H1 (cell line): Measurements from ENCODE around the gene SELENOI. TPM values are rescaled to one million over a fixed set of nuclear protein-coding genes. Genes with fewer than 3 reads are reported as not detected.

ENCODE experiments used
- CTCF ChIA-PET: fragments of 300-600 bp; sonication (Branson Sonifier 250); formaldehyde crosslinking; loops from one replicate; lab custom pipeline; 2021; ENCODE audit not compliant: partially characterized antibody; lab: Charles Lee
- POLR2A ChIA-PET: fragments of 300-600 bp; sonication (Branson Sonifier 250); formaldehyde crosslinking; loops from one replicate; lab custom pipeline; 2021; ENCODE audit warnings: inconsistent platforms; ENCODE audit not compliant: partially characterized antibody; lab: Charles Lee
- DNase-seq, 2 experiments: peaks; one replicate each; pipeline versions ENCODE4 v3.0.0 to v3.0.0-alpha.2; 2010 to 2022; ENCODE audit warnings: low spot score in 2 of 2, low read depth in 1 of 2, mixed read lengths in 1 of 2
- FAIRE-seq: peaks from 2 replicates; lab custom pipeline; 2011; peaks lifted over from hg19 to GRCh38; lab: Jason Lieb, UNC
- H2AFZ ChIP-seq: 2 replicates; pipeline ENCODE4 v1.8.1; 2012; ENCODE audit warnings: low read length, inconsistent platforms
- H2AK5ac ChIP-seq: 2 replicates; pipeline ENCODE4 v1.6.1; 2013; ENCODE audit warnings: low read depth, low read length
- H2BK120ac ChIP-seq: replicated peaks from 2 replicates; pipeline ENCODE3; 2013; ENCODE audit warnings: low read depth, low read length, inconsistent platforms
- H2BK12ac ChIP-seq: 2 replicates; pipeline ENCODE4 v1.6.1; 2013; ENCODE audit warnings: low read depth, low read length
- H2BK15ac ChIP-seq: 2 replicates; pipeline ENCODE4 v1.6.1; 2013; ENCODE audit warnings: low read length
- H2BK20ac ChIP-seq: 2 replicates; pipeline ENCODE4 v1.6.1; 2013; ENCODE audit warnings: low read length
- H2BK5ac ChIP-seq: 2 replicates; pipeline ENCODE4 v1.6.1; 2013; ENCODE audit warnings: low read depth, low read length
- H3K14ac ChIP-seq: 2 replicates; pipeline ENCODE4 v1.6.1; 2013; ENCODE audit warnings: inconsistent platforms; ENCODE audit not compliant: insufficient read length
- H3K18ac ChIP-seq: 2 replicates; pipeline ENCODE4 v1.6.1; 2013; ENCODE audit warnings: low read length; ENCODE audit errors: extremely low read depth
- H3K23ac ChIP-seq: 2 replicates; pipeline ENCODE4 v1.6.1; 2013; ENCODE audit warnings: inconsistent platforms; ENCODE audit not compliant: insufficient read length
- H3K23me2 ChIP-seq: 2 replicates; pipeline ENCODE4 v1.6.1; 2013; ENCODE audit warnings: low read depth, low read length
- H3K27ac ChIP-seq: 2 replicates; pipeline ENCODE4 v1.6.1; 2011; ENCODE audit warnings: low read depth, low read length, inconsistent platforms
- H3K27me3 ChIP-seq, 4 experiments: replicated peaks in 1 of 4; 1 replicate in 1 of 4; 2 replicates in 3 of 4; pipeline versions ENCODE4 v1.6.1 to v1.8.1; 2011 to 2013; ENCODE audit warnings: low read length in 3 of 4, mild to moderate bottlenecking in 3 of 4, inconsistent platforms in 2 of 4, mixed read lengths in 2 of 4, moderate library complexity in 1 of 4; ENCODE audit not compliant: control insufficient read depth in 3 of 4, insufficient read depth in 3 of 4; ENCODE audit errors: extremely low read depth in 1 of 4
- H3K36me3 ChIP-seq, 4 experiments: 2 replicates each; pipeline versions ENCODE4 v1.6.1 to v1.8.1; 2011 to 2013; ENCODE audit warnings: mild to moderate bottlenecking in 4 of 4, low read length in 3 of 4, moderate library complexity in 2 of 4, control low read depth in 1 of 4, inconsistent platforms in 1 of 4; ENCODE audit not compliant: insufficient read depth in 4 of 4, control insufficient read depth in 2 of 4
- H3K4ac ChIP-seq: replicated peaks from 2 replicates; pipeline ENCODE3; 2013; ENCODE audit warnings: low read length, low read depth, mixed read lengths, inconsistent platforms; ENCODE audit not compliant: insufficient read length
- H3K4me1 ChIP-seq, 4 experiments: replicated peaks in 1 of 4; 1 replicate in 1 of 4; 2 replicates in 3 of 4; pipeline versions ENCODE4 v1.6.1 to v1.8.1; 2011 to 2013; ENCODE audit warnings: low read length in 3 of 4, inconsistent platforms in 2 of 4, mixed read lengths in 1 of 4; ENCODE audit not compliant: insufficient read depth in 4 of 4, control insufficient read depth in 3 of 4
- H3K4me2 ChIP-seq, 2 experiments: 2 replicates each; pipeline versions ENCODE4 v1.6.1 to v1.8.1; 2011 to 2013; ENCODE audit warnings: low read depth in 2 of 2, low read length in 2 of 2, control low read depth in 1 of 2, inconsistent platforms in 1 of 2, mild to moderate bottlenecking in 1 of 2; ENCODE audit not compliant: insufficient read depth in 1 of 2
- H3K4me3 ChIP-seq, 4 experiments: fragments of 200-600, 300-600 bp in 1 of 4; sonication (generic), shearing (Covaris generic), sonication (Bioruptor Twin) in 1 of 4; 2 replicates each; pipeline versions ENCODE4 v1.5.1 to v1.8.1; 2011 to 2016; ENCODE audit warnings: low read length in 4 of 4, low read depth in 3 of 4, control low read depth in 2 of 4, inconsistent platforms in 2 of 4, mild to moderate bottlenecking in 2 of 4, mixed read lengths in 1 of 4, moderate library complexity in 1 of 4; ENCODE audit not compliant: insufficient read depth in 2 of 4; ENCODE audit errors: extremely low read depth in 1 of 4
- H3K56ac ChIP-seq: replicated peaks from 2 replicates; pipeline ENCODE3; 2013; ENCODE audit warnings: low read depth, mild to moderate bottlenecking, mixed read lengths, low read length, inconsistent platforms; ENCODE audit not compliant: insufficient read length
- H3K79me1 ChIP-seq: 2 replicates; pipeline ENCODE4 v1.6.1; 2013; ENCODE audit warnings: low read depth, low read length, control low read depth
- H3K79me2 ChIP-seq, 2 experiments: 2 replicates each; pipeline versions ENCODE4 v1.6.1 to v1.8.1; 2012 to 2013; ENCODE audit warnings: low read length in 2 of 2, mild to moderate bottlenecking in 2 of 2, inconsistent platforms in 1 of 2; ENCODE audit not compliant: insufficient read depth in 2 of 2, control insufficient read depth in 1 of 2
- H3K9ac ChIP-seq, 4 experiments: replicated peaks in 1 of 4; 1 replicate in 1 of 4; 2 replicates in 3 of 4; pipeline versions ENCODE4 v1.6.1 to v1.8.1; 2011 to 2013; ENCODE audit warnings: low read depth in 3 of 4, low read length in 3 of 4, control low read depth in 2 of 4, mild to moderate bottlenecking in 2 of 4, moderate library complexity in 2 of 4, inconsistent platforms in 1 of 4; ENCODE audit errors: extremely low read depth in 1 of 4
- H3K9me3 ChIP-seq, 2 experiments: 2 replicates each; pipeline versions ENCODE4 v1.6.1 to v1.8.1; 2012 to 2013; ENCODE audit warnings: mild to moderate bottlenecking in 2 of 2, moderate library complexity in 2 of 2, control low read depth in 1 of 2, inconsistent platforms in 1 of 2, low read depth in 1 of 2, low read length in 1 of 2, mixed read lengths in 1 of 2; ENCODE audit not compliant: insufficient read depth in 2 of 2
- H4K20me1 ChIP-seq, 2 experiments: replicated peaks in 1 of 2; 2 replicates each; pipeline versions ENCODE3 to v1.8.1; 2011 to 2013; ENCODE audit warnings: inconsistent platforms in 2 of 2, low read length in 2 of 2, mild to moderate bottlenecking in 1 of 2; ENCODE audit not compliant: insufficient read depth in 2 of 2, control insufficient read depth in 1 of 2
- H4K5ac ChIP-seq: 2 replicates; pipeline ENCODE4 v1.6.1; 2013; ENCODE audit warnings: low read length, low read depth, mixed read lengths, inconsistent platforms; ENCODE audit not compliant: insufficient read length
- H4K8ac ChIP-seq: 2 replicates; pipeline ENCODE4 v1.8.0; 2013; ENCODE audit warnings: mild to moderate bottlenecking, moderate library complexity, low read length, inconsistent platforms; ENCODE audit not compliant: insufficient read depth; ENCODE audit errors: extremely low read depth
- H4K91ac ChIP-seq: replicated peaks from 2 replicates; pipeline ENCODE3; 2013; ENCODE audit warnings: low read length, mixed read lengths, inconsistent platforms; ENCODE audit not compliant: insufficient read length
- CBX8 ChIP-seq: fragments of 300-800, 300-1000 bp; sonication (generic); IDR thresholded peaks from 2 replicates; pipeline ENCODE4 v1.7.1; 2016; ENCODE audit warnings: low read depth, low read length, borderline replicate concordance
- CHD1 ChIP-seq: IDR thresholded peaks from 2 replicates; pipeline ENCODE4 v1.6.1; 2012; ENCODE audit warnings: low read depth, low read length, improper control_type of control experiment
- EZH2 ChIP-seq: fragments of 200-600 bp; sonication (generic); IDR thresholded peaks from 2 replicates; pipeline ENCODE4 v1.7.1; 2012; ENCODE audit warnings: low read depth, mild to moderate bottlenecking, moderate library complexity, low read length, inconsistent platforms; ENCODE audit not compliant: severe bottlenecking
- GTF2F1 ChIP-seq: IDR thresholded peaks from 2 replicates; pipeline ENCODE4 v1.6.1; 2012; ENCODE audit warnings: low read depth, low read length, improper control_type of control experiment, borderline replicate concordance
- KDM1A ChIP-seq: fragments of 200-600, 300-600 bp; sonication (generic); IDR thresholded peaks from 2 replicates; pipeline ENCODE4 v1.7.1; 2016; ENCODE audit warnings: mild to moderate bottlenecking, low read length, borderline replicate concordance
- PHF8 ChIP-seq: fragments of 200-600 bp; sonication (generic); conservative IDR thresholded peaks from 2 replicates; pipeline ENCODE4 v1.7.1; 2012; ENCODE audit warnings: low read depth, mild to moderate bottlenecking, inconsistent platforms, low read length, moderate library complexity
- POLR2AphosphoS5 ChIP-seq: IDR thresholded peaks from 2 replicates; pipeline ENCODE4 v1.6.1; 2011; ENCODE audit warnings: low read depth, low read length
- SAP30 ChIP-seq: fragments of 300-600 bp; sonication (generic); IDR thresholded peaks from 2 replicates; pipeline ENCODE4 v1.7.1; 2012; ENCODE audit warnings: low read length, moderate library complexity, mild to moderate bottlenecking, inconsistent platforms; ENCODE audit not compliant: insufficient read depth, insufficient replicate concordance
- SIN3A ChIP-seq, 2 experiments: IDR thresholded peaks in 1 of 2; conservative IDR thresholded peaks in 1 of 2; 2 replicates each; pipeline ENCODE4 v1.6.1; 2011 to 2012; ENCODE audit warnings: low read length in 2 of 2, improper control_type of control experiment in 1 of 2, low read depth in 1 of 2, mild to moderate bottlenecking in 1 of 2
- SP1 ChIP-seq: IDR thresholded peaks from 2 replicates; pipeline ENCODE4 v1.6.1; 2011; ENCODE audit warnings: low read depth, low read length
- TAF1 ChIP-seq: IDR thresholded peaks from 2 replicates; pipeline ENCODE4 v1.6.1; 2011; ENCODE audit warnings: mild to moderate bottlenecking, low read depth, low read length
- USF2 ChIP-seq: IDR thresholded peaks from 2 replicates; pipeline ENCODE4 v1.6.1; 2011; ENCODE audit warnings: low read length, improper control_type of control experiment
- ZNF274 ChIP-seq: IDR thresholded peaks from 2 replicates; pipeline ENCODE4 v1.7.0; 2012; ENCODE audit warnings: low read length, borderline replicate concordance; ENCODE audit errors: extremely low read depth
- WGBS, 2 experiments: shearing (Covaris generic) in 1 of 2; methylation state at CpG; one replicate each; pipeline versions ENCODE4 v1.1.6 to v1.1.7; 2013 to 2015; ENCODE audit warnings: low lambda C conversion rate in 2 of 2, mixed read lengths in 2 of 2, inconsistent platforms in 1 of 2, low coverage in 1 of 2, missing lambda C conversion rate in 1 of 2; ENCODE audit not compliant: insufficient replicate concordance in 2 of 2, insufficient coverage in 1 of 2, insufficient read length in 1 of 2; ENCODE audit errors: extremely low coverage in 1 of 2, missing lambda C conversion rate in 1 of 2; 5-methylcytosine and 5-hydroxymethylcytosine counted together
- polyA plus RNA-seq, 7 experiments: library from polyadenylated mRNA; depleted of rRNA in 3 of 7; stranded (reverse) in 5 of 7; unstranded in 2 of 7; fragments of >200 nt in 5 of 7; fragments of 200-250 nt in 2 of 7; gene quantifications; 1 replicate in 5 of 7; 2 replicates in 1 of 7; 4 replicates in 1 of 7; pipeline versions ENCODE4 v1.2.1 to v1.2.3, GENCODE V29; 2011 to 2013; ENCODE audit warnings: missing spikeins in 2 of 7, mixed read lengths in 2 of 7
- total RNA-seq: library from RNA; stranded (reverse); fragmentation: NEBNext Ultra II Directional; extraction: Animal tissue kit (Norgen Biotek cat#: 25700); gene quantifications from 2 replicates; pipeline ENCODE4 v1.2.1, GENCODE V29; 2021

SELENOI gene
- total and polyA plus RNA-seq, 2 of the 8 experiments (the other 6 are each of a cell fraction or from before 2014, with no cell fraction given) = 15.9 to 63.8 TPM

GRCh38 chr2:26337298-26337697 lies 8.6 kb upstream of the SELENOI start:
- ChIA-PET POLR2A (interaction anchor here (0.9 kb wide), 1 partner anchor 37 kb away, joined by 4 read pairs; no protein-coding TSS in a partner anchor), CTCF (interaction anchor here (1.3 to 1.5 kb wide), 2 partner anchors 21 to 132 kb away, joined by 4 read pairs; no protein-coding TSS in a partner anchor)
- H3K27ac ChIP-seq = no peak overlapping the region
- no peak for TF ChIP-seq USF2
- no peak for TF ChIP-seq CBX8
- no peak for TF ChIP-seq ZNF274
- TF ChIP-seq PHF8 = no peak
- no peak for TF ChIP-seq TAF1
- no peak for TF ChIP-seq KDM1A
- no peak for TF ChIP-seq EZH2
- no peak for TF ChIP-seq POLR2AphosphoS5
- TF ChIP-seq SP1 = no peak
- no peak for TF ChIP-seq CHD1
- no peak for TF ChIP-seq GTF2F1
- TF ChIP-seq SAP30 = no peak
- TF ChIP-seq SIN3A (conservative IDR thresholded peaks at IDR 0.05 in 1 of 2, IDR thresholded peaks at IDR 0.05 in 1 of 2; ENCODE audit: low read depth in 1 of 2, low read length in 2 of 2) = no peak

More at GRCh38 chr2:26337298-26337697, 8.6 kb upstream of the SELENOI start:
- H3K23ac ChIP-seq = no peak overlapping the region
- FAIRE-seq (no peak), DNase-seq (no peak)
- H2BK120ac ChIP-seq = no peak overlapping the region
- H4K91ac ChIP-seq = no peak overlapping the region
- no peak overlapping the region for H3K18ac ChIP-seq
- no peaks in the 10 kb centered on the region for H3K9me3 ChIP-seq
- WGBS, 2 experiments = 88% methylated on average over 2 of the region's 2 CpGs; no CpG with 5 or more reads in 1 of the 2 experiments
- H3K27me3 ChIP-seq = no peaks in the 10 kb centered on the region
- no peak overlapping the region for H3K9ac ChIP-seq
- H2BK20ac ChIP-seq = no peak overlapping the region
- H3K79me2 ChIP-seq = no peaks in the 10 kb centered on the region
- H4K20me1 ChIP-seq = no peaks in the 10 kb centered on the region
- no peak overlapping the region for H3K4me2 ChIP-seq
- H3K4me3 ChIP-seq = no peak overlapping the region
- no peak overlapping the region for H3K14ac ChIP-seq
- H3K79me1 ChIP-seq = no peaks in the 10 kb centered on the region
- no peak overlapping the region for H3K4ac ChIP-seq
- no peak overlapping the region for H2BK15ac ChIP-seq
- H2BK5ac ChIP-seq = no peak overlapping the region
- no peak overlapping the region for H2BK12ac ChIP-seq
- peaks cover 0 to 2% (median 0%) of the 10 kb centered on the region in 4 experiments; a peak in 2 of 7 replicates for H3K4me1 ChIP-seq
- no peaks in the 10 kb centered on the region for H3K36me3 ChIP-seq
- H2AK5ac ChIP-seq = no peak overlapping the region
- no peak overlapping the region for H3K56ac ChIP-seq
- H2AFZ ChIP-seq = no peak overlapping the region
- peaks cover 2% of the 10 kb centered on the region; the same call in 1 of the 2 replicates for H3K23me2 ChIP-seq
- no peak overlapping the region for H4K5ac ChIP-seq
- no peak overlapping the region for H4K8ac ChIP-seq
